HG03342 (cell line): Measurements from ENCODE around the gene TAS2R3.
"Not testable (repeated sequence)": the region's sequence is repeated elsewhere in the genome, so short reads cannot be mapped to it uniquely, and the experiment has no call there.

Source experiments
- ATAC-seq: cut with Tn5 transposase; IDR thresholded peaks from one replicate; pipeline ENCODE4 v1.9.1; 2021; ENCODE audit warnings: mild to moderate bottlenecking, moderate library complexity; ENCODE audit not compliant: unreplicated experiment

The TAS2R3 gene

DNA sequence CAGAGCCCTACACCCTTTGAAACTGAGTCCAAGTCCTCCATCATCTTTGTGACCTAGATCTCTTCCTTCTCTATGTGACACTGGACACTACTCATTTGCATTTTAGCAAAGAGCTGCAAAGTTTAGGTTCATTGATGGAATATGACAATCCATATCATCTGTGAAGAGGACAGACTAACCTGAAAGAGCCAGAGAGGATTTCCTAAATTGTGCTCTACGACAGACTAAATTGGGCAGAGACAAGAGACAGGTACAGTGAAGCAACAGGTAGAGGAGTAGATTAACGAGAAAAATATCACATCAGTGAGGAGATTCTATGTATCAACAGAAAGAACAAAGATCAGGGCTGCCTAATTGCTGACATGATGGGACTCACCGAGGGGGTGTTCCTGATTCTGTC is at the start of gene TAS2R3:
Gene TAS2R3, plus strand, starts transcription at position 301 of the 400 bp plus-strand sequence. Its CDS starts 62 bp downstream, at position 363.
- ATAC-seq: no peak

DNA sequence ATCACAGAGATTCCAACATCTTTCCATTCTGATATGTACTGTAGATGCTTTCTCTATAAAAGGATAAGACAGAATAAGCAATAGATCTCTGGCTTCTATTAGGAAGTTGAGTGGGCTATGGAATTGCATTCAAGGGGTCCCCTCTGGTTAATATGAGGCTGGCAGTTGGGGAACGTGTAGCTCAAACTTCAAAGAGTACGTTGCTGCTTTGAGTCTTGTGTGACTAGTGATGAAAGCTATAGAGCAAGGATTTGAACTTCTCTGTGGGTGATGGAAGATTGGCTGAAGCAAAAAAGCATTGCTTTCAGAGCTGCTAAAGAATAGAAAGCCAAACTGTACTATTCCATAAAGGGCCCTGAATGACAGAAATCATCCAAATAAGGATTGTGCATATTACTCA is 49.3 kb upstream of the TAS2R3 start:
- ATAC-seq: no peak

GRCh38 chr7:141715018-141715417 is 48.9 kb upstream of the TAS2R3 start:
- no peak for ATAC-seq

GRCh38 chr7:141715794-141716689 is 47.9 kb upstream of the TAS2R3 start:
- no peak for ATAC-seq

GRCh38 chr7:141717450-141717849 is 46.4 kb upstream of the TAS2R3 start:
- ATAC-seq: no peak

DNA sequence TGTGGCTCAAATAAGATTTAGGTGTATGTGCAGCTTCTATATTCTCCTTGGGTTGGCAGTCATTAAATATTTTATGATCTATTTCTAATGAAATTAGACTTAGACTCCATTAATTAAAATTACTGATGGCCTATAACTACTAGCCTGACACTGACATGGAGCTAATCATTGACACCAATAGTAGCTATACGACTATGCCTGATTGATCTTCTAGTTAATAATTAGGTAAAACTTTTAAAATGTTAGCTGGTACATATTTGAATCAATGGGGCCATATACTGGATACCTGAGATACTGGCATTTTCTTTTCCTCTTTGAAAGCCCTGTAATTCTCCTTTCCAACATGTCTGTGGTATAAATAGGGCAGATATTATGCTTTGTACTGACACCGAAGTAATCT is 41.4 kb upstream of the TAS2R3 start:
- no peak for ATAC-seq

GRCh38 chr7:141729020-141729419 is 34.9 kb upstream of the TAS2R3 start:
- no peak for ATAC-seq

GRCh38 chr7:141731476-141732149 is 32.3 kb upstream of the TAS2R3 start:
- ATAC-seq: no peak

DNA sequence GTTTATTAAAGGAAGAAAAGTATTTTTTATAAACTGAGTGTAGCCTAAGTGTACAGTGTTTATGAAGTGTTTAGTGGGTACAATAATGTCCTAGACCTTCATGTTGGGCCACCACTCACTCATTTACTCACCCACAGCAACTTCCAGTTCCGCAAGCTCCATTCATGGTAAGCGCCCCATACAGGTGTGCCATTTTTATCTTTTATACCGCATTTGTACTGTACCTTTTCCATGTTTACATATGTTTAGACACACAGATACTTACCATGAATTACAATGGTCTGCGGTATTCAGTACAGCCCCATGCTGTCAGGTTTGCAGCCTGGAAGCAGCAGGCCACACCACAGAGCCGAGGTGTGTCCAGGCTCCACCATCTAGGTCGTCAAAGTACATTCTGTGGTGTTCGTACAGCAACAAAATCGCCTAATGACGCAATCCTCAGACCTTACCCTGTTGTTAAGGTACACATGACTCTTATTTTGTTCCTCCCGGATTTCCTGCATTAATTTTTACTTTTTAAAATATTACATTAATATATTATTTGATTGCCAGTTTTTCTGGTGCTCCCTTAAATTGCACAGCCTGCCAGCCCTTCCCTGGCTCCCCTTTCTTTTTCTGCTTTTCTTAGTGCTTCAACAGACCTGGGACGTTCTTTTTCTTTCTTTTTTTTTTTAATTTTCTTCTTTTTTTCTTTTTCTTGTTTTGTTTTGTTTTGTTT is 26.6 kb upstream of the TAS2R3 start:
- ATAC-seq: no peak

DNA sequence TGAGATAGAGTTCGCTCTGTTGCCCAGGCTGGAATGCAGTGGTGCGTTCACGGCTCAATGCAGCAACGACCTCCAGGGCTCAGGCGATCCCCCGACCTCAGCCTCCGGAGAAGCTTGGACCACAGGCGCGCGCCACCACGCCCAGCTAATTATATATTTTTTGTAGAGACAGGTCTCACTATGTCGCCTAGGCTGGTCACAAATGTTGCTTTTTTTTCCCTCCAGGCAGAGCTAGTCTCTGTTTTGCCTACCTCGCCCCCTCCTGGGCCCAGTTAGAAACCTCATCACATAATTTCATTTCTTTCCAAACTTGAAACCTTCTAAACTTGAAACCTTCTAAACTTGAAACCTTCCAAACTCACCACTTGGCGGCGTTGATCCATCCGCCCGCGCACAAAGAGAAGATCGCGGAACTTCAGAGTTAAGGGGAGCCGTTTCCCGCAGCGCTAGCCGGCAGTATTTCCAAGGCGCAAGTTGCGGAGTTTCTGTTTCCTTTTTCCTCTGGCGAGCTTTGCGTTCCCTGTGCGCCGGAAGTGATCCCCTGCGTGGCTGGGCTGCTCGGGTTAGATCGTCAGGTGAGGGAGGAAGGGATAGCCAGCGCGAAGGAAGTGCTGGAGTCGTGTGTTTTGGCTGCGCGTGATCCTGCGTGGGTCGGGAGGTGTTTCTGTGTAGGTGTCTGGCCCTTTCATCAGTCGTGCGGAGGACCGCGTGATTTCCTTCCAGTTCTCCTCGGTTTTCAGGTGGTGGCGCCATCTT is 25.9 kb upstream of the TAS2R3 start, which contains the start of gene SSBP1:
Gene SSBP1, plus strand, starts transcription at position 523 of the 756 bp plus-strand sequence. CDS start 809 bp downstream, outside the sequence.
- ATAC-seq: peak; percentile 90

- no peak for ATAC-seq
These were observed 25.3 kb upstream of the TAS2R3 start for GRCh38 chr7:141738592-141739013.

- ATAC-seq: no peak
These were observed 24.6 kb upstream of the TAS2R3 start for GRCh38 chr7:141739250-141739649.

DNA sequence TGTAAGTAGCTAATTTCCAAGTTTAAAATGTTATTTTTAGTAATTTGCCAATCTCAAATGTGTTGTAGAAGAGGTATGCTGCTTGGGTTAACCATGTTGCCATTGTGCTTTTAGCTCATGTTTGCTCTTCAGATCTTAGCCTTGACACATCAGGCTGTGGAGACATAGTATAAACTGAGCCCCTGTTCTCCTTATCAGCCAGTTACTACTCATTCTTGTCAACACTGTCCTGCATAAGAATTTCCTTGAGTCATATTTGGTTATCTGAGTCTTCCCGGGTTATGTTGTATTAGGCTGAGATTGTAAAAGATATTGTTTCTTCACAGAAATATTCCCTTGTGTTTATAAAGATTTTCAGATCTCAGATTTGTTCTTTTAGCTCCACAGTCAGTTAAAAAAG is 21.7 kb upstream of the TAS2R3 start:
- no peak for ATAC-seq

- no peak for ATAC-seq
These were observed 19.8 kb upstream of the TAS2R3 start for GRCh38 chr7:141744131-141744530.

DNA sequence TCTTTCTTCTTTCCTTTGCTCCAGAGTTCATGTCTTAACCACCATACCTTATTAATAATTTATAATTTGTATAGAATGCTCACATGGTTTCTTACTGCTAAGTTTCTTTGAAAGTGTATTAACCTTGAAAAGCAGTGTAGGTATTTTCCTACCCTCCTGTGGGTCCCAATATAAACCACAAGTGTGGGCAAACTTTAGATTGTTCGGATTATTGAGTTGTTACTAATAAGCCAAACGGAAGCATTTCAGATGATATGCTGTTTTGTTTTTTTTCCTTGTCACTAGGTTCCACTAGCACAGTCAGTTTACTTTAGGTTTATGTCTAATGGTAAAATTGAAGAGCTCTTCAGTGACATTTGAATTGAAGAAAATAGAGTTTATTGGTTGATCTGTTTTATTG is 15.5 kb upstream of the TAS2R3 start:
- no peak for ATAC-seq

GRCh38 chr7:141751904-141752303 is 12.0 kb upstream of the TAS2R3 start:
- not testable (repeated sequence) for ATAC-seq

DNA sequence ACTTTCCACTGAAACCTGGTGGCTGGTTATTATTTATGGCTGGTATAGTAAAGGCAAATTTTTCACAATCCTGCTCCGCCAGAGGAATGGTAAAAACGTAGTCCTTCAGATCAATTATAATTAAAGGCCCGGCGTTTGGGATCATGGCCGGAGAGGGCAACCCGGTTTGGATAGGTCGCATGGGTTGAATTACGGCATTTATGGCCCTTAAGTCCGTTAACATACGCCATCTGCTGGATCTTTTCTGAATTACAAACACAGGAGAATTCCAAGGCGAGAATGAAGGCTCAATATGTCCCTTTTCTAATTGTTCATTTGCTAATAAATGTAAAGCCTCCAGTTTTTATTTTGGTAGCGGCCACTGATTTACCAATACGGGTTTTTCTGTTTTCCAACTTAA is 11.3 kb upstream of the TAS2R3 start:
- no peak for ATAC-seq

- ATAC-seq: no peak
These were observed 9.0 kb upstream of the TAS2R3 start for GRCh38 chr7:141754939-141755338.

GRCh38 chr7:141770083-141770583 is 6.2 kb downstream of the TAS2R3 start:
- ATAC-seq: not testable (repeated sequence)

GRCh38 chr7:141776374-141776773 is 12.5 kb downstream of the TAS2R3 start, which contains the start of gene TAS2R4:
TSS of gene TAS2R4 (plus strand) at chr7:141776674. CDS start at chr7:141778489, 1,815 bp downstream.
- ATAC-seq: no peak
